Ishikawa (cell line): ENCODE data around the gene RPL18A.

ENCODE experiments used
- CEBPB ChIP-seq: IDR thresholded peaks from 2 replicates; pipeline ENCODE4 v1.6.1; 2012
- CREB1 ChIP-seq: IDR thresholded peaks from 2 replicates; pipeline ENCODE4 v1.6.1; 2012; ENCODE audit warnings: low read depth
- EP300 ChIP-seq: IDR thresholded peaks from 2 replicates; pipeline ENCODE4 v1.6.1; 2012; ENCODE audit warnings: borderline replicate concordance
- FOXM1 ChIP-seq: IDR thresholded peaks from 2 replicates; pipeline ENCODE4 v1.6.1; 2012; ENCODE audit warnings: low read depth, borderline replicate concordance
- MAX ChIP-seq: IDR thresholded peaks from 2 replicates; pipeline ENCODE4 v1.6.1; 2012
- NFIC ChIP-seq: IDR thresholded peaks from 2 replicates; pipeline ENCODE4 v1.6.1; 2012
- RAD21 ChIP-seq: IDR thresholded peaks from 2 replicates; pipeline ENCODE4 v1.6.1; 2012; ENCODE audit warnings: low read depth
- REST ChIP-seq: IDR thresholded peaks from 2 replicates; pipeline ENCODE4 v1.6.1; 2012; ENCODE audit warnings: low read depth, mild to moderate bottlenecking
- TAF1 ChIP-seq: IDR thresholded peaks from 2 replicates; pipeline ENCODE4 v1.6.1; 2012; ENCODE audit warnings: low read depth, mild to moderate bottlenecking
- TEAD4 ChIP-seq: IDR thresholded peaks from 2 replicates; pipeline ENCODE4 v1.6.1; 2012
- USF1 ChIP-seq: IDR thresholded peaks from 2 replicates; pipeline ENCODE4 v1.6.1; 2012
- YY1 ChIP-seq: IDR thresholded peaks from 2 replicates; pipeline ENCODE4 v1.6.1; 2012; ENCODE audit warnings: low read depth
- ZBTB7A ChIP-seq: IDR thresholded peaks from 2 replicates; pipeline ENCODE4 v1.6.1; 2012; ENCODE audit warnings: low read depth

Gene RPL18A

GRCh38 chr19:17830567-17831418 is 28.9 kb upstream of the RPL18A start:
- TF ChIP-seq NFIC (no peak), MAX (peak; percentile 48; the same call in 1 of the 2 replicates)

GRCh38 chr19:17831419-17831888 is 28.3 kb upstream of the RPL18A start:
- TF ChIP-seq MAX (peak; percentile 11; the same call in 1 of the 2 replicates), RAD21 (no peak)

- TF ChIP-seq REST, result no peak
- no peak for TF ChIP-seq MAX
- no peak for TF ChIP-seq YY1
- TF ChIP-seq USF1, result no peak
- no peak for TF ChIP-seq NFIC
- no peak for TF ChIP-seq TEAD4
- no peak for TF ChIP-seq FOXM1
- no peak for TF ChIP-seq CEBPB
These were observed 27.1 kb upstream of the RPL18A start for GRCh38 chr19:17832443-17833208.

GRCh38 chr19:17834350-17835181 is 25.1 kb upstream of the RPL18A start:
- TF ChIP-seq TEAD4, result no peak
- no peak for TF ChIP-seq CREB1
- no peak for TF ChIP-seq REST
- TF ChIP-seq YY1, result no peak
- no peak for TF ChIP-seq ZBTB7A
- no peak for TF ChIP-seq EP300
- TF ChIP-seq USF1, result no peak
- no peak for TF ChIP-seq FOXM1
- no peak for TF ChIP-seq TAF1
- TF ChIP-seq NFIC, result no peak
- no peak for TF ChIP-seq CEBPB
- TF ChIP-seq RAD21, result no peak
- no peak for TF ChIP-seq MAX

GRCh38 chr19:17835182-17836006 is 24.3 kb upstream of the RPL18A start:
- no peak for TF ChIP-seq FOXM1
- no peak for TF ChIP-seq YY1
- no peak for TF ChIP-seq ZBTB7A
